ENCODE results near the gene SLC16A10. TPM values are rescaled to one million over a fixed set of nuclear protein-coding genes. Genes with fewer than 3 reads are reported as not detected.

The SLC16A10 gene
- total RNA-seq, 4 donors from 2014 or later, result 0.45 to 5.3 (median 0.70) TPM

- DNase-seq (ENCODE audit: extremely low spot score), result no peak
- peaks cover 0 to 4% (median 0%) of the 10 kb centered on the region in 4 donors for H3K4me1 ChIP-seq
- no peak for TF ChIP-seq POLR2AphosphoS5 (IDR thresholded peaks at IDR 0.05)
- no peak for TF ChIP-seq EP300 (IDR thresholded peaks at IDR 0.05)
- no peak for TF ChIP-seq POLR2A (IDR thresholded peaks at IDR 0.05; ENCODE audit: low read depth)
- TF ChIP-seq CTCF (IDR thresholded peaks at IDR 0.05), result no peak
- intact Hi-C loops (cut with DNase I), result no loop called here
- 85% methylated on average over 2 of the region's 2 CpGs for WGBS
- H3K9me3 ChIP-seq, result no peaks in the 10 kb centered on the region
- no peaks in the 10 kb centered on the region for H3K36me3 ChIP-seq
- no peak overlapping the region for H3K27ac ChIP-seq (replicated peaks in 1 of 4)
- no peaks in the 10 kb centered on the region for H3K27me3 ChIP-seq
- H3K4me3 ChIP-seq, result no peak overlapping the region
Observed at GRCh38 chr6:111118826-111119225, 31.5 kb downstream of the SLC16A10 start.

GRCh38 chr6:111119571-111120329, 32.4 kb downstream of the SLC16A10 start:
- 76% methylated on average over 2 of the region's 2 CpGs for WGBS
- Histone ChIP-seq H3K27me3 (no peaks in the 10 kb centered on the region), H3K27ac (replicated peaks in 1 of 4) (no peak overlapping the region), H3K36me3 (no peaks in the 10 kb centered on the region), H3K4me1 (no peaks in the 10 kb centered on the region), H3K9me3 (no peaks in the 10 kb centered on the region), H3K4me3 (no peak overlapping the region)
- DNase-seq (ENCODE audit: extremely low spot score), result no peak
- no peak for TF ChIP-seq EP300 (IDR thresholded peaks at IDR 0.05)
- no peak for TF ChIP-seq POLR2AphosphoS5 (IDR thresholded peaks at IDR 0.05)
- TF ChIP-seq CTCF (IDR thresholded peaks at IDR 0.05), result no peak
- TF ChIP-seq POLR2A (IDR thresholded peaks at IDR 0.05; ENCODE audit: low read depth), result no peak
- intact Hi-C loops (cut with DNase I), result no loop called here

- H3K4me1 ChIP-seq, result no peaks in the 10 kb centered on the region
- H3K36me3 ChIP-seq, result no peaks in the 10 kb centered on the region
- intact Hi-C loops (cut with DNase I), result no loop called here
- H3K9me3 ChIP-seq, result no peaks in the 10 kb centered on the region
- no peaks in the 10 kb centered on the region for H3K27me3 ChIP-seq
- TF ChIP-seq CTCF (IDR thresholded peaks at IDR 0.05), result no peak
- TF ChIP-seq POLR2AphosphoS5 (IDR thresholded peaks at IDR 0.05), result no peak
- no peak for TF ChIP-seq EP300 (IDR thresholded peaks at IDR 0.05)
- no peak for TF ChIP-seq POLR2A (IDR thresholded peaks at IDR 0.05; ENCODE audit: low read depth)
- WGBS, result 93% methylated on average over 2 of the region's 4 CpGs
- H3K27ac ChIP-seq (replicated peaks in 1 of 4), result no peak overlapping the region
- no peak overlapping the region for H3K4me3 ChIP-seq
- DNase-seq (ENCODE audit: extremely low spot score), result no peak
Observed at GRCh38 chr6:111121789-111122350, 34.6 kb downstream of the SLC16A10 start.

GRCh38 chr6:111122458-111123286, 35.4 kb downstream of the SLC16A10 start:
- intact Hi-C loops (cut with DNase I), result no loop called here
- no peak overlapping the region for H3K4me3 ChIP-seq
- WGBS, result 83% methylated on average over 7 of the region's 7 CpGs

More at GRCh38 chr6:111122458-111123286, 35.4 kb downstream of the SLC16A10 start:
- no peaks in the 10 kb centered on the region for H3K4me1 ChIP-seq
- TF ChIP-seq EP300 (IDR thresholded peaks at IDR 0.05) (no peak), POLR2AphosphoS5 (IDR thresholded peaks at IDR 0.05) (no peak), CTCF (IDR thresholded peaks at IDR 0.05) (no peak), POLR2A (IDR thresholded peaks at IDR 0.05; ENCODE audit: low read depth) (no peak)
- H3K27ac ChIP-seq (replicated peaks in 1 of 4), result no peak overlapping the region
- H3K27me3 ChIP-seq, result no peaks in the 10 kb centered on the region
- H3K9me3 ChIP-seq, result no peaks in the 10 kb centered on the region
- H3K36me3 ChIP-seq, result no peaks in the 10 kb centered on the region
- DNase-seq (ENCODE audit: extremely low spot score), result no peak
